H9 (cell line): Measurements from ENCODE around the gene NFYC. TPM values are rescaled to one million over a fixed set of nuclear protein-coding genes. Genes with fewer than 3 reads are reported as not detected.

Experiments
- DNase-seq: peaks from one replicate; pipeline ENCODE4 v3.0.0-alpha.2; 2017
- H2AFZ ChIP-seq: one replicate; pipeline ENCODE4 v1.6.1; 2013; ENCODE audit warnings: mild to moderate bottlenecking, low read length, control low read depth, moderate library complexity
- H2AK5ac ChIP-seq: 2 replicates; pipeline ENCODE4 v1.6.1; 2013; ENCODE audit warnings: low read length, control low read depth, mixed read lengths; ENCODE audit not compliant: insufficient read length
- H2BK120ac ChIP-seq: one replicate; pipeline ENCODE4 v1.6.1; 2013; ENCODE audit warnings: low read depth, mild to moderate bottlenecking, low read length, control low read depth, inconsistent platforms; ENCODE audit not compliant: poor library complexity, severe bottlenecking
- H2BK12ac ChIP-seq: 2 replicates; pipeline ENCODE4 v1.6.1; 2013; ENCODE audit warnings: low read length, control low read depth, mixed read lengths, low read depth; ENCODE audit not compliant: insufficient read length
- H2BK15ac ChIP-seq: 2 replicates; pipeline ENCODE4 v1.6.1; 2013; ENCODE audit warnings: low read depth, low read length, control low read depth
- H2BK20ac ChIP-seq: one replicate; pipeline ENCODE4 v1.6.1; 2013; ENCODE audit warnings: low read depth, mild to moderate bottlenecking, low read length, control low read depth, inconsistent platforms; ENCODE audit not compliant: poor library complexity, severe bottlenecking
- H2BK5ac ChIP-seq: 2 replicates; pipeline ENCODE4 v1.6.1; 2013; ENCODE audit warnings: low read length, control low read depth, mixed read lengths; ENCODE audit not compliant: insufficient read length
- H3K14ac ChIP-seq: 2 replicates; pipeline ENCODE4 v1.6.1; 2013; ENCODE audit warnings: low read length, control low read depth; ENCODE audit not compliant: insufficient read depth
- H3K18ac ChIP-seq: 2 replicates; pipeline ENCODE4 v1.6.1; 2013; ENCODE audit warnings: low read depth, mild to moderate bottlenecking, mixed read lengths, low read length, control low read depth; ENCODE audit not compliant: insufficient read length
- H3K23ac ChIP-seq: 2 replicates; pipeline ENCODE4 v1.6.1; 2013; ENCODE audit warnings: low read length, control low read depth, mixed read lengths, low read depth; ENCODE audit not compliant: insufficient read length
- H3K23me2 ChIP-seq: 2 replicates; pipeline ENCODE4 v1.6.1; 2013; ENCODE audit warnings: low read depth, mild to moderate bottlenecking, mixed read lengths, low read length, control low read depth; ENCODE audit not compliant: insufficient read length, poor library complexity, severe bottlenecking
- H3K27ac ChIP-seq: 2 replicates; pipeline ENCODE4 v1.5.1; 2013; ENCODE audit warnings: low read length, control low read depth, mixed read lengths, low read depth; ENCODE audit not compliant: insufficient read length
- H3K27me3 ChIP-seq: 2 replicates; pipeline ENCODE4 v1.6.1; 2013; ENCODE audit warnings: low read length, control low read depth, inconsistent platforms; ENCODE audit not compliant: insufficient read depth
- H3K4ac ChIP-seq: 2 replicates; pipeline ENCODE4 v1.6.1; 2013; ENCODE audit warnings: low read depth, mild to moderate bottlenecking, control low read depth, inconsistent platforms, low read length, moderate library complexity
- H3K4me1 ChIP-seq: 2 replicates; pipeline ENCODE4 v1.6.1; 2013; ENCODE audit warnings: low read length, control low read depth, inconsistent platforms; ENCODE audit not compliant: insufficient read depth
- H3K4me2 ChIP-seq: 2 replicates; pipeline ENCODE4 v1.6.1; 2013; ENCODE audit warnings: low read length, control low read depth, mixed read lengths; ENCODE audit not compliant: insufficient read length, insufficient read depth
- H3K56ac ChIP-seq: 2 replicates; pipeline ENCODE4 v1.6.1; 2013; ENCODE audit warnings: low read depth, mild to moderate bottlenecking, mixed read lengths, low read length, control low read depth; ENCODE audit not compliant: insufficient read length
- H3K79me1 ChIP-seq: 2 replicates; pipeline ENCODE4 v1.6.1; 2013; ENCODE audit warnings: low read depth, mild to moderate bottlenecking, moderate library complexity, low read length, control low read depth, inconsistent platforms; ENCODE audit not compliant: insufficient read depth, poor library complexity, severe bottlenecking
- H3K79me2 ChIP-seq: 2 replicates; pipeline ENCODE4 v1.6.1; 2013; ENCODE audit warnings: low read length, control low read depth, inconsistent platforms; ENCODE audit not compliant: insufficient read depth
- H3K9ac ChIP-seq: 2 replicates; pipeline ENCODE4 v1.6.1; 2013; ENCODE audit warnings: low read length, control low read depth, mixed read lengths; ENCODE audit not compliant: insufficient read length; ENCODE audit errors: extremely low read depth
- H3K9me3 ChIP-seq: one replicate; pipeline ENCODE4 v1.6.1; 2013; ENCODE audit warnings: low read depth, low read length, inconsistent platforms; ENCODE audit not compliant: control insufficient read depth
- H3T11ph ChIP-seq: one replicate; pipeline ENCODE4 v1.6.1; 2013; ENCODE audit warnings: mild to moderate bottlenecking, low read length, control low read depth, inconsistent platforms
- H4K20me1 ChIP-seq: one replicate; pipeline ENCODE4 v1.6.1; 2013; ENCODE audit not compliant: control insufficient read depth, insufficient read length, insufficient read depth
- H4K5ac ChIP-seq: 2 replicates; pipeline ENCODE4 v1.6.1; 2013; ENCODE audit warnings: low read depth, mild to moderate bottlenecking, mixed read lengths, low read length, control low read depth; ENCODE audit not compliant: insufficient read length
- H4K8ac ChIP-seq: replicated peaks from 2 replicates; pipeline ENCODE4 v1.6.1; 2013; ENCODE audit warnings: low read length, control low read depth, mixed read lengths, low read depth; ENCODE audit not compliant: insufficient read length
- H4K91ac ChIP-seq: 2 replicates; pipeline ENCODE4 v1.6.1; 2013; ENCODE audit warnings: low read depth, mild to moderate bottlenecking, moderate library complexity, mixed read lengths, low read length, control low read depth; ENCODE audit not compliant: insufficient read length
- H3K27ac Mint-ChIP-seq, 3 experiments: 2 replicates in 2 of 3; 3 replicates in 1 of 3; pipeline ENCODE4 v1.8.0; 2020 to 2021; ENCODE audit warnings: mixed read lengths in 3 of 3, mild to moderate bottlenecking in 1 of 3, moderate library complexity in 1 of 3
- H3K27me3 Mint-ChIP-seq: 2 replicates; pipeline ENCODE4 v1.8.0; 2021; ENCODE audit warnings: low read depth, mild to moderate bottlenecking, moderate library complexity, mixed read lengths
- H3K36me3 Mint-ChIP-seq, 3 experiments: 2 replicates in 2 of 3; 3 replicates in 1 of 3; pipeline ENCODE4 v1.8.0; 2020 to 2021; ENCODE audit warnings: low read depth in 3 of 3, mixed read lengths in 3 of 3; ENCODE audit not compliant: insufficient read depth in 1 of 3
- H3K4me1 Mint-ChIP-seq, 2 experiments: 2 replicates each; pipeline ENCODE4 v1.8.0; 2020; ENCODE audit warnings: mixed read lengths in 2 of 2
- H3K4me3 Mint-ChIP-seq, 2 experiments: 2 replicates in 1 of 2; 3 replicates in 1 of 2; pipeline ENCODE4 v1.8.0; 2020 to 2021; ENCODE audit warnings: mild to moderate bottlenecking in 2 of 2, mixed read lengths in 2 of 2, moderate library complexity in 1 of 2
- H3K9me3 Mint-ChIP-seq, 2 experiments: 2 replicates in 1 of 2; 3 replicates in 1 of 2; pipeline ENCODE4 v1.8.0; 2020; ENCODE audit warnings: mild to moderate bottlenecking in 2 of 2, mixed read lengths in 2 of 2, moderate library complexity in 1 of 2
- CTCF ChIP-seq: fragments of 200-600 bp; sonication (generic); conservative IDR thresholded peaks from 3 replicates; pipeline ENCODE4 v1.8.0; 2021; ENCODE audit warnings: antibody characterized with exemption, mild to moderate bottlenecking
- WGBS: extraction: QIAGEN DNeasy Blood & Tissue Kit; methylation state at CpG from one replicate; pipeline ENCODE4 v1.1.7; 2013; ENCODE audit warnings: missing lambda C conversion rate, low lambda C conversion rate, mixed read lengths; ENCODE audit not compliant: insufficient read length; ENCODE audit errors: extremely low coverage; 5-methylcytosine and 5-hydroxymethylcytosine counted together
- total RNA-seq: library from RNA; stranded (reverse); gene quantifications from 2 replicates; pipeline ENCODE4 v1.2.1, GENCODE V29; 2021

NFYC gene
- total RNA-seq, 1 experiment from 2014 or later, result 54.7 TPM

GRCh38 chr1:40762144-40762923 is 70.8 kb downstream of the NFYC start:
- H4K5ac ChIP-seq, result no peak overlapping the region
- H3K27ac Mint-ChIP-seq, result peak overlapping the region in 1 of 3 experiments; percentile 87; a peak in 1 of 7 replicates

More at GRCh38 chr1:40762144-40762923, 70.8 kb downstream of the NFYC start:
- H3K4ac ChIP-seq, result no peak overlapping the region
- no peak for TF ChIP-seq CTCF
- no peak overlapping the region for H2BK15ac ChIP-seq
- H4K91ac ChIP-seq, result no peak overlapping the region
- Mint-ChIP-seq H3K36me3 (peaks cover 38 to 85% (median 67%) of the 10 kb centered on the region in 3 experiments; a peak in 6 of 7 replicates), H3K4me1 (no peaks in the 10 kb centered on the region), H3K27me3 (no peaks in the 10 kb centered on the region), H3K9me3 (no peaks in the 10 kb centered on the region), H3K4me3 (no peak overlapping the region)
- no peaks in the 10 kb centered on the region for H3K23me2 ChIP-seq
- no peak overlapping the region for H4K8ac ChIP-seq
- no peaks in the 10 kb centered on the region for H3K27me3 ChIP-seq
- no peak overlapping the region for H2BK120ac ChIP-seq
- H2BK20ac ChIP-seq, result no peak overlapping the region
- H3K9ac ChIP-seq, result no peak overlapping the region
- no peak overlapping the region for H2AFZ ChIP-seq
- H3K27ac ChIP-seq, result no peak overlapping the region
- H2BK12ac ChIP-seq, result no peak overlapping the region
- no peaks in the 10 kb centered on the region for H3K79me1 ChIP-seq
- H3K9me3 ChIP-seq, result no peaks in the 10 kb centered on the region
- no peaks in the 10 kb centered on the region for H3K4me1 ChIP-seq
- H2AK5ac ChIP-seq, result no peak overlapping the region
- H3T11ph ChIP-seq, result no peak overlapping the region
- no peak overlapping the region for H3K56ac ChIP-seq
- no peaks in the 10 kb centered on the region for H4K20me1 ChIP-seq
- no peak overlapping the region for H2BK5ac ChIP-seq
- no peak for DNase-seq
- H3K18ac ChIP-seq, result no peak overlapping the region
- no peak overlapping the region for H3K4me2 ChIP-seq
- H3K79me2 ChIP-seq, result no peaks in the 10 kb centered on the region
- WGBS, result no CpG with 5 or more reads among the region's 7 CpGs
- H3K14ac ChIP-seq, result no peak overlapping the region
- H3K23ac ChIP-seq, result no peak overlapping the region
